Globus pallidus (tissue), 1 donor: Measurements from ENCODE around the gene B4GALNT3.
A peak's percentile ranks its signal among the peaks of the same experiment; 100 is the strongest.

Experiments
- DNase-seq: peaks from one replicate; pipeline ENCODE4 v3.0.0-alpha.2; 2015; ENCODE audit warnings: low spot score

B4GALNT3 gene

DNA sequence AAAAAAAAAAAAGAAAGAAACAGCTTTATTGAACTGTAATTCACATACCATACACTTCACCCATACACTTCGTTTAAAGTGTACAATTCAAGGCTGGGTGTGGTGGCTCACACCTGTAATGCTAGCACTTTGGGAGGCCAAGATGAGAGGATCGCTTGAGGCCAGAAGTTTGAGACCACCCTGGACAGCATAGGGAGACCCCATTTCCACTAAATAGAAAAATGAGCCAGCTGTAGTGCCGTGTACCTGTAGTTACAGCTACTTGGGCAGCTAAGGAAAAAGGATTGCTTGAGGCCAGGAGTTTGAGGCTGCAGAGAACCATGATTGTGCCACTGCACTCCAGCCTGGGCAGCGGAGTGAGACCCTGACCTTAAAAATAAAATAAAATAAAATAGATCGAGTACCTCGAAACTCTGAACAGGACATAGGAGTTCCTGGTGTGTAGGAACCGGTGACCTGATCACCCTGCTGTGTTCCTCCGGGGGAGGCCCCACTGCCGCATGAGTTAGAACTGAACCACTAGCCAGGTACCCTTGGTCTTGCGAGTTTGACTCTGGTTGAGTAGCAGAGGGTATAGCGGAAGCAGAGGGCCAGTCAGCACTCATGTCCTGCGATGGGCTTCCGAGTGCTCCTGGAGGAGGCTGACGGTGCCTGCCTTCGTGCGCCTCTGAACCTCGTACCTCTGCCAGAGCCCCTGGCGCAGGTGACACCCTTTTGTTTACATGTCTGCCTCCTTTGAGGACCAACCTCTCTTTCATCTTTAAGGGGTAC, 80.0 kb downstream of the B4GALNT3 start:
- no peak for DNase-seq

DNA sequence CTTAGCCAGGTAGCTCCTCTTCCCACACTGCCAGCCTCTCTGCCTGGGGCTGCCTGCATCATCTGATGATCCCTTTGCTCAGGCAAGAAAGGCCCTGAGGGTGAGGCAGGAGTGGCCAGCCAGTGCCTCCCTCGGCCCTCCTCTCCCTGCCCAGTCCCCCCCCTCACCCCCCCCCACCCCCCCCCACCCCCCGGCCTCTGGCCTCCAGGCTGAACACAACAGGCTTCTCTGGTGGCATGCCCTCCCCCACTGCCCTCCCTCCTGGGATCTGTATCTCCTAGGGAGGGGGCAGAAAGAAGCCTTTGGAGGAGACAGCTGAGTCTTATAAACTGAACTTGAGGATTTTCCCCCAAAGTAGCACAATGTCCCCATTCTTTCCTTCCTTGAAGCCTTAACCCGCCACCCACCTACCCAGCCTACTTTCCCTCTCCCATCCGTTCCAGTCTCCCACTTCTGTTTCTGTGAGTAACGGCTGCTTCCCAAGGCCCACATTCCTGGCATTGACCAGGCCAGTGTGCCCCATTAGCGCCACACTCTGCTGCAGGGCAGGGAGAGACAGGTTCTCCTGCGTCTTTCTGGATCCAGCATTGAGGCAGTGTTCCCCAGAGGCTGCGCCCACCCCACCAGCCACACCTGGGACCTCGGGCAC, 82.1 kb downstream of the B4GALNT3 start:
- DNase-seq = no peak

DNA sequence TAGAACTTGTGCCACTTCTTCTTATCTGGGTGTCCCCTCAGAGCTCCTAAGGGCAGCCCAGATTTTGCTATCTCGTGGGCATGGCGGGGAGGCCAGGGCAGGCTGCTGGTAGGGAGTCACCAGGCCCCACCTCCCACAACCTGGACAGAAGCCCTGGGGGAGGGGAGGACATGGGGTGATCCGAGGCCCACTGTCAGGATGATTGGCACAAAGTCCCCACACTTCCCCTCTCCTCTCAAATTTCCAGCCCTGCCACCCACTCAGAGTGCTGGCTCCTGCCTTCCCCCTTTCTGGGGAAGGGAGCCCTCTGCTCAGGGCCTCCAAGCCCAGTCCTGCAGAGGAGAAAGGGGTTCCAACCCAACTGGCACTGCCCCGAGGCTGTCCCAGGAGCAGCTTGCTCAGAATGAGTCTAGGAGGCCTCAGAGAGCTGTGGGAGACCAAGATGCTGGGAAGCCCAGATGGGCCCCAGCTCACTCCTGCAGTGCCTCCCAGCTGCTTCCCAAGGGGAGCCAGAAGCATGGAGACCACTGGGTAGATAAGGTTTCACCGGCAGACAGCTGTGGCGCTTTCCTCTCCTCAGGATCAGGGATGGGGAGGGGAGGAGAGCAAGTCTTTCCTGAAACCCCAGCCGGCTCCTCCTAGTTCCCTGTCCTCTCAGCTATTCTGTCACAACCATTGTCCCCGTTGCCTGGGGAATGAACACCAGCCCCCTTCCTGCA, 82.8 kb downstream of the B4GALNT3 start:
- no peak for DNase-seq

DNA sequence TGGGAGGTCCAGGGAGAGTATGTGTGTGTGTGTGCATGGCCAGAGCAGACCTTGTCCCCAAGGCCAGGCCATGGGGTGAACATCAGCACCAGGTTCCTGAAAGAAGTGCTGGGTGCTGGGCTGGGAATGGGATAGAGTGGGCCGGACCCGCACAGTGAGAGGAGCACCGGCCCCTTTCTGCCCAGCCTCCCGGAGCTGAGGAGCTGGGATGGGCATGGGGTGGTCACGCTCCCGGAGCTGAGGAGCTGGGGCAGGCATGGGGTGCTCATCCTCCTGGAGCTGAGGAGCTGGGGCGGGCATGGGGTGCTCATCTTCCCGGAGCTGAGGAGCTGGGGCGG, 83.3 kb downstream of the B4GALNT3 start:
- DNase-seq = no peak

DNA sequence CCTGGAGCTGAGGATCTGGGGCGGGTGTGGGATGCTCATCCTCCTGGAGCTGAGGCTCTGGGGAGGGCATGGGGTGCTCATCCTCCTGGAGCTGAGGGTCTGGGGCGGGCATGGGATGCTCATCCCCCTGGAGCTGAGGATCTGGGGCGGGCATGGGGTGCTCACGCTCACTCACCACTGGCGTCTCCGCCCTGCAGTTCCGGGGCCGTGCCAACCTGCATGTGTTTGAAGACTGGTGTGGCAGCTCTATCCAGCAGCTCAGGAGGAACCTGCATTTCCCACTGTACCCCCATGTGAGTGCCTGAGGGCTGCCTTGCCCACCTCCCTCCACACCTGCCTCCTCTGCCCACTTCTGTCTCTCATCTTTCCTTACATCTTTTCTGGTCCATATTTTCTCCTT, 84.4 kb downstream of the B4GALNT3 start:
- no peak for DNase-seq

DNA sequence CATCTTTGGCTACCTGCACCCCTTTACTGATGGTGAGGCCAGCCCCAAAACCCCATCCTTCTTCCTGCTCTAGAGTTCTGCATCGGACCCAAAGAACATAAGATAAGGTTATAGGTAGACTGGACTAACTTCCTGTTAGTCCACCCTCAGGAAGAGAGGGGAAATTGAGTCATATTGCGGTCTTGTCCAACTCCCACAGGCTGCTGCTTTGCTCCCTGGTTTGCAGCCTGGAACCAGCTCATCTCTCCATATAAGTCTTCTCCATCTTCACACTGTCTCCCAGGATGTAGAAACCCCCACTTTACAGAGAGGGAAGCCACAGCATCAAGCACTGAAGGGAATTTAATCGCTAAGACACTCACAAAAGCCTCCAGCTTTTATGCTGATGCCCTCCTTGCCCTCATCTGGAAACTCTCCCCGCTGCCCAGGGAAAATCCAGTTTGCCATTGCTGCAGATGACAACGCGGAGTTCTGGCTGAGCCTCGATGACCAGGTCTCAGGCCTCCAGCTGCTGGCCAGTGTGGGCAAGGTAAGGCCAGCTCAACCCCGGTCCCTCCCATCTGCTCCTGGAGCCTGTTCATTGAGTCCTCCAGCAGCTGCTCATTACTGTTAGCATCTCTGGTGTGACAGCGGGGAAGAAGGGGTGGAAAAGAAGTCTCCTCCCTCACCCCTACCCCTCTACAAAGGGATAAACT, 85.3 kb downstream of the B4GALNT3 start:
- no peak for DNase-seq

DNA sequence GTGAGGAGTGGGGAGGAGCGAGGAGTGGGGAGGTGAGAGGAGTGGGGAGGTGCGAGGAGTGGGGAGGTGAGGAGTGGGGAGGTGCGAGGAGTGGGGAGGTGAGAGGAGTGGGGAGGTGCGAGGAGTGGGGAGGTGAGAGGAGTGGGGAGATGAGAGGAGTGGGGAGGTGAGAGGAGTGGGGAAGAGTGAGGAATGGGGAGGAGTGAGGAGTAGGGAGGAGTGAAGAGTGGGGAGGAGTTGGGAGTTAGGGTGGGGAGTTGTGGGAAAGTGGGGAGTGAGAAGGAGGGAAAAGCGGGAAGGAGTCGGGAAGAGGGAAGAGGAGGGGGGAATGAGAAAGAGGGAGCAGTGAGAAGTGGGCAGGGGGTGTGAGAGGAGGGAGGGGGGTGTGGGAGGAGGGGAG, 86.1 kb downstream of the B4GALNT3 start:
- no peak for DNase-seq

DNA sequence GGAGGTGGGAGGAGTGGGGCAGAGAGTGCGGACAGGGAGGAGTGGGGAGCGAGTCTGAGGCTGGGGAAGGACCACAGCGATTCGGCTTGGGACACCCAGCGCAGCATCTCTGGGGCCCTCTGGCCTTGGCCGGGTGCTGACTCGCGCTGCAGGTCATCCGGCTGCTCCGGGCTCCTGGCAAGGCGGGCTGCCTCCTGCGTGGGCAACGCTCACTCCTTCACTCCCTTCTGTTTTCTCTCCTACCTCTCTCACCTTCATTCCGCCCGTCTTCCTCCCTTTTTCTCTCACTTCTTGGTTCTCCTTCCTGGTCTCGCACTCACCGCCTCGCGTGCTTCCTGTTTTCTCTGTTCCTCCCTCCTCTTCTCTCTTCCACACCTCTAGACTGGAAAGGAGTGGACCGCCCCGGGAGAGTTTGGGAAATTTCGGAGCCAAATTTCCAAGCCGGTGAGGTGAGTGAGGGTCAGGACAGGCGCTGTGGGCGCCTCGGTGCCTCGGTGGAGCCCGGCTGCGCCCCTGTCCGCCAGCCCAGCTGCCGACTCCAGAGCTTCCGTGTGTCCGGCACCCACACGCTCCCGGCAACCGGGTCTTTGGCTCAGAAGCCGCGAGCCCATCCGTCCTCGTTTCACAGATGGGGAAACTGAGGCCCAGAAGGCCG, 86.7 kb downstream of the B4GALNT3 start:
- no peak for DNase-seq

DNA sequence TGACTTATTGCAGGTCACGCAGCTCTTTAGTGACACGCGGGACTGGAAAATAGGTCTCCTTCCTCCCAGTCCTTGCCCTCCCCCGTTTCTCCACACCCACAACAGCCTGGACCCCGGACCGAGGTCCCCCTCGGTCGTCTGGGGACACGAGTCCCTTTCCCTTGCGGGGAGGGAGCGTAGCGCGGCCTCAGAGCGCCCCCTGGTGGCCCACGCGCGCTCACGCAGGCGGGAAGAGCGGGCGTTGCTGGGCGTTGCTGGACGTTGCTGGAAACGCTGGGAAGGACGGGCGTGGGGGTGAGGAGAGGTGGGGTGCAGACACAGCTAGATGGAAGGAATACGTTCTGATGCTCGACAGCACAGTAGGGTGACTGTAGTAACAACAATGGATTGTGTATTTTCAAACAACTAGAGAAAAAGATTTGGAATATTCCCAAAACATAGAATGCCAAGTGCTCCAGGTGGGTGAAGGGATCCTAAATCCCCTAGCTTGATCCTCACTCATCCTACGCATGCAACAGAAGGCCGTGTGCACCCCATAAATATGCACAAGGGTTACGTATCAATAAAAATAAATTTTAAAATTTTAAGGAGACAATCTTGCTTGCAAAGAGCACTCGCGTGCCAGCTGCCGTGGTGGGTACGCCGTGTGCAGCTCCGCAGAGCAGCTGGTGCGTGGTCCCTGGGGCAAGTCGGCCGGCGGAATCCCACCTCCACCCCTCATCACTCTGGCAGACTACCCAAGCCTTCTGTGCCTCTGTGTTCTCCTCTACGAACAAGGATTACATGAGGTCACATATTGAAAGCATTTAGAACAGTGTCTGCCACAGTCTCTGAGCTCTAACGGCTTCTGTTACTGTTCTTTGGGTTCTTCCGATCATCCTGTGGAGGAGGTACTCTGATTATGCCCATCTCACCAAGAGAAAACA, 87.4 kb downstream of the B4GALNT3 start:
- peak; percentile 43 for DNase-seq

DNA sequence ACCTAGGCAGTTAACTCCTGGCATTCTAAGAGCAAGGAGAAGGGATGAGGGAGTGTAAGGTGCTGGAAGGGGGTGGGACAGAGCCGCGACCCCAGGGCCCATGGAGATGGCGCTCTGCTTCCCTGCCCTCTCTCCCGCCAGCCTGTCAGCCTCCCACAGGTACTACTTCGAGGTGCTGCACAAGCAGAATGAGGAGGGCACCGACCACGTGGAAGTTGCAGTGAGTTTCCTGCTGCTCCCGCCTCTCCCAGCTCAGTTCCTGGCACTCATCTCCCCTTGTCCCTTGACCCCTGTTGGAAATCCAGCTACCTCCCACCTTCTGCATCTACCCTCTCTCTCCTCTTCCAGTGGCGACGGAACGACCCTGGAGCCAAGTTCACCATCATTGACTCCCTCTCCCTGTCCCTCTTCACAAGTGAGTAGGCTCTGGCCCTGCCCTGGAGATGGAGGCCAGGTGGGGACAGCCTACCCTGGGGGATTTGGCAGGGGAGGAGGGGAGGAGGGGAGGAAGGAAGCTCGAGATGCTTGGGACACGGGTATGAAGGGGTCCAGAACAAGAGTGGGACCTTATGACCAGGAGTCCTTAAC, 88.2 kb downstream of the B4GALNT3 start:
- DNase-seq = no peak

DNA sequence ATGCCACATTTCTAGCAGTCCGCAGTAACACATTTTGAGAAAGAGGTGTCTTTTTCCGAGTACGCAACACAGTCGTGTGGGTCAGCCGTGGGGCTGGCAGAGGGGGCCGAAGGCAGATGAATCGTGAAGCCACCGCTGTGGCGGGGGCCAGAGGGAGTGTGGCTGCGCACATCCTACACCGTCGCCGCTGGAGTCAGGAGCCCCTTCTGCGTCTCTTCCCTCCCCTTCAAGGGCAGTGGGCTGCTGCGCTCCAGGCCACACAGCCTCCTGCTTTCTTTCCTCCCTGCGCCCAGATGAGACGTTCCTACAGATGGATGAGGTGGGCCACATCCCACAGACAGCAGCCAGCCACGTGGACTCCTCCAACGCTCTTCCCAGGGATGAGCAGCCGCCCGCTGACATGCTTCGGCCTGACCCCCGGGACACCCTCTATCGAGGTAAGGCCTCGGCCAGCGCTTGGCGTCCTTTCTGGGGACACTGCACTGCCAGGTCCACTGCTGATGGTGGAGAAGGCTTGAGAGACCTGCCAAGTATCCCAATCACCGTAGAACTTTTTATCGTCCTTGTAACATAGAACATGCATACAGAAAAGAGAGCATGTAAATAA, 89.8 kb downstream of the B4GALNT3 start:
- DNase-seq = no peak

DNA sequence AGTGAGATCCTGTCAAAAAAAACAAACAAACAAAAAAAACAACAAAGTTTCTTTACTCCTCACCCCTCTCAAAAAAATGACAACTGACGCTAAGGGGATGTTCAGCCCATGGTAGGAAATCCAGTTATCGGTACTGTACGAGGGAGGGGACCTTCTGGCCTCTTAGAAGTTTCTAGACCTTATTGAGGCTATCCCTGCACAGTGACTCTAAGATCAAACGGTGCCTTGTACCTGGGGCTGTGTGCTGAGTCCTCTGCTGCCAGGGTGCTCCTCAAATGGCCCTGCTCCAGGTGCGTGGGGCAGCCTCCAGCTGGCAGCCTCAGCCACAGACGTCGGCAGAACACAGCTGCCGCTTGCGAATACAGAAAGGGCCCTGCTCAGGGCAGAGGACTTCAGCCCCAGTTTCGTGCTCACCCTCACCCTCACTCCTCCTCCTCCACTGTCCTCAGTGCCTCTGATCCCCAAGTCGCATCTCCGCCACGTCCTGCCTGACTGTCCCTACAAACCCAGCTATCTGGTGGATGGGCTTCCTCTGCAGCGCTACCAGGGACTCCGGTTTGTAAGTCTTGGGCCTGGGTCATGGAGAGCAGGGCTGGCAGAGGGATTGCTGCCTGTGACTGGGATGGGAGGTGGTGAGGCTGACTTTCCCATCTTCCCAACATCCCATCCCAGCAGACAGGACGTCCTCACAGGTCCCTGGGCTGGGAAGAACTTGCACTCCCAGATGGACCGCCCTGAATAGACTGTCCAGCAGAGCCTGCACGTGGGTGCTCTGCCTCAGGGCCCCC, 90.9 kb downstream of the B4GALNT3 start:
- DNase-seq = no peak

DNA sequence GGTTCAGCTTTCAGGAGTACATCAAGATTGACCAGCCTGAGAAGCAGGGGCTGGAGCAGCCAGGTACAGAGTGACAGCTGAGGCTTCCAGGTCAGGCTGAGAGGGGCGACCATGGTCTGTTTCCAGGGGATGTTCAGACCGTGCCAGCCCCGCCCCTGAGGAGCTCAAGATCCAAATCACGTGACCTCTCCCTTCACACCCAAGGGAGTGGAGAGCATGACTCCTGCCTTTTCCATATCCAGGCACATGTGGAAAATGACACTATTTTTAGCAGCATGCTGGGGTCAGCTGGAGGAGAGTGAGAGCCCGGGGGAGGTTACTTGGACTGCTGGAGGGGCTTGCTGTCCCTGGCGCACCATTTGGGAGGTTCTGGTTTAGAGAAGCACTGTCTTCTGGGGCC, 92.7 kb downstream of the B4GALNT3 start:
- no peak for DNase-seq

DNA sequence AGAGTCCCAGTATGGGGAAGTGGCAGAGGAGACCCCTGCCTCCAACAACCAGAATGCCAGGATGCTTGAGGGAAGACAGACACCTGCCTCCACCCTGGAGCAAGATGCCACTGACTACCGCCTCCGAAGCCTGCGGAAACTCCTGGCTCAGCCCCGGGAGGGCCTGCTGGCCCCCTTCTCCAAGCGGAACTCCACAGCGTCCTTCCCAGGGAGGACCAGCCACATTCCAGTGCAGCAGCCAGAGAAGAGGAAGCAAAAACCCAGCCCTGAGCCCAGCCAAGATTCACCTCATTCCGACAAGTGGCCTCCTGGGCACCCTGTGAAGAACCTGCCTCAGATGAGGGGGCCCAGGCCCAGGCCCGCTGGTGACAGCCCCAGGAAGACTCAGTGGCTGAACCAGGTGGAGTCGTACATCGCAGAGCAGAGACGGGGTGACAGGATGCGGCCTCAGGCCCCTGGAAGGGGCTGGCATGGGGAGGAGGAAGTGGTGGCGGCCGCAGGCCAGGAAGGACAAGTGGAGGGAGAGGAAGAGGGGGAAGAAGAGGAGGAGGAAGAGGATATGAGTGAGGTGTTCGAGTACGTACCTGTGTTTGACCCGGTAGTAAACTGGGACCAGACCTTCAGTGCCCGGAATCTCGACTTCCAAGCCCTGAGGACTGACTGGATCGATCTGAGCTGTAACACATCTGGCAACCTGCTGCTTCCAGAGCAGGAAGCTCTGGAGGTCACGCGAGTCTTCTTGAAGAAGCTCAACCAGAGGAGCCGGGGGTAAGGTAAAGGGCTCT, 93.7 kb downstream of the B4GALNT3 start:
- no peak for DNase-seq

DNA sequence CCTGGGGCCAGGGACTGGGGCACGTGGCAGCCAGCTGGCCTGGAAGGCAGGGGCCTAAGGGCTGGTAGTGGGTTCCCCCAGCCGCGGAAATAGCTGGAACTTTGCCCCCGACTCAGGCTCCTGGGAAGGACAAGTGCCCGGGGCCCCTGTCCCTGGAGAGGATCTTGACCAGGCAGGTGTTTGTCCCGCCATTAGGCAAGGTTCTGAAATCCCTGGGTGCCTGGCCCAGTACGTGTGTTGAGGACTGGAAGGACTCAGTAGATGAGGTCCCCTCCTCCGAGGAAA, 94.2 kb downstream of the B4GALNT3 start:
- no peak for DNase-seq

DNA sequence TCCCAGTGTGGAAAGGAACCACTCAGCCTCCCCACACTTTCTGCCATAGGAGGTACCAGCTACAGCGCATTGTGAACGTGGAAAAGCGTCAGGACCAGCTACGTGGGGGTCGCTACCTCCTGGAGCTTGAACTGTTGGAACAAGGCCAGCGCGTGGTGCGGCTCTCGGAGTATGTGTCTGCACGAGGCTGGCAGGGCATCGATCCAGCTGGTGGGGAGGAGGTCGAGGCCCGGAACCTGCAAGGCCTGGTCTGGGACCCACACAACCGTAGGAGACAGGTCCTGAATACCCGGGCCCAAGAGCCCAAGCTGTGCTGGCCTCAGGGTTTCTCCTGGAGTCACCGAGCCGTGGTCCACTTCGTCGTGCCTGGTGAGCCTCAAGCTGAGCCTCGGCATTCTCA, 96.8 kb downstream of the B4GALNT3 start:
- DNase-seq = no peak

DNA sequence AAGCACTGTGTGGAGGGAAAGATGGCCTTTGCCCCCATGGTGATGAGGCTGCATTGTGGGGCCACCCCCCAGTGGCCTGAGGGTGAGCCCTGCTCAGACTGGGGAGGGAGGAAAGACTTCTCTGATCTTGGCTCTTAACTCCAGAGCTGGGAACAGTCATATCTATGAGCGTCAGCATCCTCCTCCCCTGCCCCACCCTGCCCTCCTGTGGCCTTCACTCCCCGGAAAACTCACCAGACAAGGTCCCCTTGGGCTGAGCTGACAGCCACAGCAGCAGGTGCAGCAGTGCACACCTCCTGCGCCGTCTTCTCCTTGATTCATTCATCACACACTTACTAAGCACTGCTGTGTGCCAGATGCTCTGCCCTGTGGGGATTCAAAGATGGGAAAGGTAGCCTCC, 98.8 kb downstream of the B4GALNT3 start:
- no peak for DNase-seq

DNA sequence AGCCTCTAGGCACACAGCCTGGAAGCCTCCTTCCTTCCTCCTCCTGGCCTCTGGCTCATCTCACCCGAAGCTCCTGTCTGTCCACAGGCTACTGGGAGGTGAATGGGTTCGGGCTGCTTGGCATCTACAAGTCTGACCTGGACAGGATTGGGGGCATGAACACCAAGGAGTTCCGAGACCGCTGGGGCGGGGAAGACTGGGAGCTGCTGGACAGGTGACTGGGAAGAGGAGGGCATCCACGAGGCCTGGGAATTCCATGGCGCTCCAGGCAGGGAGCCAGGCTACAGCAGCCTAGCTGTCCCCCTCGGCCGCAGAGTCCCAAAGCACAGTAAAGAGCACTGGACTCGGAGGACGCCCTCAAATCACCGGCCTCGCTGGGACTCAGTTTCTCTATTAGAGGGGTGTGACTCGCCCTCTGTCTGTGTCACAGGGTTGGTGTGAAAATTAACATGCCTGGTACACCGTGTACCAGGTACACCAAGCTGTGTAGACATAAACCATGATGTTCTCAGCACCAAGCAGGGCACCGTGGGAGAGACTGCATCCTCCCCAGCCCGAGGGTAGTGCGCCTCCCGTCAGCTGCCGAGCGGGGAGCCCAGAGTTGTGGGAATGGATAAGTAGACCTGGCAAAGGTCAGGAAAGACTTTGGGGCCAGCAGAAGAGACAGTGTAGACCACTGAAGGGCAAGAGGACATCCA, 99.6 kb downstream of the B4GALNT3 start:
- DNase-seq = no peak
